Stimulated activated CD4-positive, alpha-beta T cell treated with anti-CD3 and anti-CD28 coated beads, TNF-alpha, amount 100 ng/mL, for 48 hours (primary cell): ENCODE data around the gene ISLR2.

Experiments used
- DNase-seq, 3 donors: peaks; one replicate each; pipeline ENCODE4 v3.0.0-alpha.2; 2020; ENCODE audit warnings: low read depth in 3 of 3

Gene ISLR2

DNA sequence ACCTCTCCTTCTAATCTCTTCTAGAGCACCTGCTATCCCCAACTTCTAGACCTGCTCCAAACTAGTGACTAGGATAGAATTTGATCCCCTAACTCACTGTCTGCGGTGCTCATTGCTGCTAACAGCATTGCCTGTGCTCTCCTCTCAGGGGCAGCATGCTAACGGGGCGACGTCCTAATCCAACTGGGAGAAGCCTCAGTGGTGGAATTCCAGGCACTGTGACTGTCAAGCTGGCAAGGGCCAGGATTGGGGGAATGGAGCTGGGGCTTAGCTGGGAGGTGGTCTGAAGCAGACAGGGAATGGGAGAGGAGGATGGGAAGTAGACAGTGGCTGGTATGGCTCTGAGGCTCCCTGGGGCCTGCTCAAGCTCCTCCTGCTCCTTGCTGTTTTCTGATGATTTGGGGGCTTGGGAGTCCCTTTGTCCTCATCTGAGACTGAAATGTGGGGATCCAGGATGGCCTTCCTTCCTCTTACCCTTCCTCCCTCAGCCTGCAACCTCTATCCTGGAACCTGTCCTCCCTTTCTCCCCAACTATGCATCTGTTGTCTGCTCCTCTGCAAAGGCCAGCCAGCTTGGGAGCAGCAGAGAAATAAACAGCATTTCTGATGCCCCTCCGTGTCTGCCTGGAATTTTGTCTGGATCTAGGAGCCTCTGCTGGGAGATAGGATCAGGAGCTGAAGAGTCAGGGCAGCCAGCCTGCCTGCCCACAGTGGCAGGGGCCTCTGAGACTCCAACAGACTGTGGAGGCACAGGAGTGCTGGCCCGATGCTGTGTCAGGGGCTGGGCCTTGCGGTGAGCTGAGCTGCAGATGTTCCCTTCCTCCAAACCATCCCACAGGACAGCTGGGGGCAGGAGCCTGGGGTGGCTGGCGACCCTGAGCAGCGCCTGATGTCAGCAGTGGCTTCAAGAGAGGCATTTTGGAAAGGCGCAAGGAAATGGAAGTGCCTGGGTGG is 46.2 kb downstream of the ISLR2 start:
- DNase-seq: no peak

DNA sequence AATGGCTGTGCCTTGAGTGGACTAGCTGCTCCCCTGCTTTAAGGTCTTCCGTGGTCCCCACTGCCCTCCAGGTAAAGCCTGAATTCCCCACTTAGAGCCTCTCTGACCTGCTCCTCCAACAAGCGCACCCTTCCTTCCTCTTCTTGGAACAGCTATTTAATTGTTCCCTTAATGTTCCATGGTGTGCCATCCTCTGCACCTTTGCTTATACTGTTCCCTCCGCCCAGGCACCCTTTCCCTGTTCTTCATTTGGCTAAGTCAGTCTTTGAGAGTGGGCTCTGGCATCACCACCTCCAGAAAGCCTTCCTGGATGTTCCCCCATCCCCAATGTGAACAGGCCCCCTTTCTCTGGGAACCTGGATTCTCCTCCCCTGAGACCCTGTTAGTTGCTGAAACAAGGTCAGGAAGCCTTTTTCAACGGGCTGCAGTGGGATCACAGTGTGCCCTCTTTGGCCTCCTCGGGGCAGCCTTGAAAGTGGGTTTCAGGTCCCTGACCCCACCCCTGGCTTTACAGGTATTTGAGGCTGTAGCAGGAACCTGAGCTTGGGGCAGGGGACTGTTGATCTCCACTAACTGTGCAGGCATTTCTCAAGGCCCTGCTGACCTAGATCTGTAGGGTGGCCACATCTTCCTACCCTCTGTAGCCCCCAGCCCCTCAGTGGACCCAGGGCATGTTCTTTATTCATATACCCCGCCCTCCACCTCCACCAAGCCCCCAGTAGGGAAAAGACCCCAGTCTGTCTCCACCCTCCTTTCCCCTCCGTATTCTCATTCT is 48.1 kb downstream of the ISLR2 start:
- DNase-seq: no peak

DNA sequence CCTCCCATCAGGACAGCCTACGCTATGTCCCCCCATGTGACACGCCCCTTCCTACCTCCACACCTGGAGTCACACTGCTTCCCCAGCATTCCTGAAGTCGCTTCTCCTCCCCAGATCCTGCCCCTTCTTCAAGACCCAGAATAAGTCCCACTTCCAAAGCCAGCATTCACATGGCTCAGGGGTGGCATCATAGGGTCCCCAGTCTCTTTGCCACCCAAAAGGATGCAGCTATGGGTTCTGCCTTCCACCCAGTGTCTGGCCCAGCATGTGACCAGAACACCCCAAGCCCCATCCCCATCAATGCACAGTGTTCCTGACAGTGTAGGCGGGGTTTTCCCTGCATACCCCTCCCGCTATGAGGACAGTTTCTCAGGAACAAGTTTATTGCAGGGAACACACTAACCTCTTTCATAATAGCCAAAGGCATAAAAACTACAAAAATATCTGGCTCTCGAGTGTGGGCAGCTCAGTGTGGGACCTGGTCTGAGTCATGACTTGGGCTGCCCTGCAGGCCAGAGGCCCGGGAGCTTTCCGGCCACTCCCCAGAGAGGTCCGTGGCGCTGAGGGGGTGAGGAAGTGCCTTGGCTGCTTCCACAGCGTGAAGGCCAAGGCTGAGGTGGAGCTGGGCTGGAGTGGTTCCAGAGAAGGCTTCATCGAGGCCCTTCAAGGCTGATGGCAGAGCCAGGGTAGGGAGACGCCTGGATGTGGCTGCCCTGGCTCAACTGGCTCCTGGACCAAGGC is 48.9 kb downstream of the ISLR2 start:
- DNase-seq: no peak

DNA sequence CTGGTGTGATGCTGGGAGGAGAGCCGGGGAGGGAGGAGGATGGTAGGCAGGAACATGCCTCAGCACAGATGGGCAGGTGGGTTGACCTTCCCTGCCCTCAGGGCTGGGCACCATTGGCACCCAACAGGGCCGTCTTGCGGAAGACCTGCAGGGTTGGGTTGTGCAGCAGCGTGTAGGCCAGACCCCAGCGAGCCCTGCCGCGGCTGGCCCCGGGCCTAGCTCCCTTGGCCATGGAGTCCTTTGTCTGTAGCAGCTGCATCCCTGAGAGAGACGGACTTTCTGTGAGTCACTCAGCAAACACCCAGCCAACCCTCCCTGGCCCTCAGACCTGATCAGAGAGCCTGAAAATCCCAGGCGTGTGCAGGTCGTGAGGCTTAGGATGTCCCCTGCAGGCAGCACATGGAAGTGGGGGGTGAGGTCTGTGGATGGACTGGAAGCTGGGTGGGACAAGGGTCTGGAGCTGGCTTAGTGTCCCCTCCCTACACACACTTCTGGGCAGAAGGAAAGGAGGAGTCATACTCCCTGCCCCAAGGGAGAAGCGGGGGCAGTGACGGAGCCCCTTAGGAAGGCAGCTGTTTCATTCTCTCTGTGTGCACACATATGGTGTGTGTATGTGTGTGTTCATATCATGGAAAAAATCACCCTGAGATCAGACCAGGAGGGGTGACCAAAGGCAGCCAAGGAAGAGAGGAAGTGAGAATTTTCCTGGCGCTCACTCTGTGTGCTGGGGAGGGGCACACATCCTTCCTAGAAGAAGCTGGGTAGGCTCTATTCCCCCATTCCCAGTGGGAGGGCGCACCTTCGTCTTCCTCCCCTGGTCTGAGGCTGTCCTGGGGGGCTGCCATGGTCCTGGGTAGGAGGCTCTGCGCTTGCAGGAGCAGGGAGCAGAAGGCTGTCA is 49.8 kb downstream of the ISLR2 start:
- DNase-seq: no peak

DNA sequence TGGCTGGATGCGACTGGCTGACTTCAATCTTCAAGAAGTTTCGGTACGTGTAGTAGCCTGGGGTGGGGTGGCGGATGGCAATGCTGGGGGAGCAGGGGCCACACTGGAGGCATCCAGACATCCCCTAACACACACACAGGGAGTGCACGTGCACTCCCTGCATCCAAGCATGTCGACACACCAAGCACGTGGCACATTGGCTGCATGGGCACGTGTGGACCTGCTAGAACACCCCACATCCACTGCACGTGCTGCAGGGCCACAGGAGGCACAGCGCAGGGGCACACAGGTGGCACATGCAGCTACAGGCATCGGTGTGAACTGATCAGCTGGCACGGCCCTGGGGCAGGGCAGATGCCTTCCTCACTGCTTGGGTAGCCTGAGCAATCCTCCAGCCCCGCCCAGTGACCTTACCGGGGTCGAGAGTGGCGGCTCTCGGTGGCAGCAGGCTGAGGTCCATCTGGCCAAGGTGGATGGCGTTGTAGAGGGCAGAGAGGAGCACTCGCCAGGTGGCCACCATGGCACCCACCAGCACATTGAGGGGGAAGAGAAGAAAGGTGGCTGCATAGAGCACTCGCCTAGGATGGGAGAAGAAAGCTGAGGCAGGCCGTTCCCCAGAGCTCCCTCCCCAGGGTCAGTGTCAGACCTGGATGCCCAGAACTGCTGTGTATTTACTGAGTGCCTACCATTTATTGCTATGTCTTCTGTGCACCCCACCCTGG is 50.7 kb downstream of the ISLR2 start:
- no peak for DNase-seq

DNA sequence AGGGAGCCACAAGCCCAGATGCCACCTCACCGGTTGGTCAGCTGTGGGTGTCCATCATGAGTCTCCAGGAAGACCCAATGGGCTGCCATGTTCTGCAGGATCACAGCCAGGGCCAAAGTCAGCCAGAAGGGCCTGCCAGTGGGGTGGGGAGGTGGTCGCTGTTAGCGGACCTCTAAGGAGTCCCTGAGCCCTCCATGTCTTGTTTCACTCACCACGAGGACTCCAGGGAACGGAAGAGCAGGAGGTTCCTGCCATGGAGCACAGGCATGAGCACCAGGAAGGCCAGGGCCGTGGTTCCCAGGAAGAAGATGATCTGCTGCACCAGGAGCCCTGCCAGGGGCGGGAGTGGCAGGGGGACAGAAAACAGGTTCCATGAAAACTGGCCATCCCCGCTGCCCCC is 51.7 kb downstream of the ISLR2 start:
- DNase-seq: no peak

DNA sequence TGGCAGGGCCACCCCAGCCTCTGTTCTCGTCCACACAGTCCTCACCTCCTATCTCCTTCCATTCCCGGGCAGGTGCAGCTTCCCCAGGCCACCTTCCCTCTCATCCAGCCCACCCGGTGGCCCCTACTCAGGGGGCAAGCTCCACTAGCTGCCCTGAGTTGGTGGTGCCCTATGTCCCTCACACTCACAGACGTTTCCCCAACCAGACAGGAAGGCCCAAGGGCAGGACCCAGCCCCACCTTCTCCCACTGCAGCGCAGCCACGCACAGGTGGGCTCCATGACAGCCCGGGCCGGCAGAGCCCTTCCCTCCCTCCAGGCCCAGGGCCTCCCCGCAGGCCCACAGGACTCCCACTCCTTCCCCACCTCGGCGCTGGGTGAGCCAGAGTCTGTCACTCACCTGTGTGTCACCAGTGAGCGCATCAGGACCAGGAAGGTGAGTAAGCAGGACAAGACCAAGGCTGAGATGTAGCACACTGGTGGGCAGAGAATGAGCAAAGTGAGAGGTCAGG is 54.3 kb downstream of the ISLR2 start:
- DNase-seq: peak in 1 of 3 donors; percentile 13

DNA sequence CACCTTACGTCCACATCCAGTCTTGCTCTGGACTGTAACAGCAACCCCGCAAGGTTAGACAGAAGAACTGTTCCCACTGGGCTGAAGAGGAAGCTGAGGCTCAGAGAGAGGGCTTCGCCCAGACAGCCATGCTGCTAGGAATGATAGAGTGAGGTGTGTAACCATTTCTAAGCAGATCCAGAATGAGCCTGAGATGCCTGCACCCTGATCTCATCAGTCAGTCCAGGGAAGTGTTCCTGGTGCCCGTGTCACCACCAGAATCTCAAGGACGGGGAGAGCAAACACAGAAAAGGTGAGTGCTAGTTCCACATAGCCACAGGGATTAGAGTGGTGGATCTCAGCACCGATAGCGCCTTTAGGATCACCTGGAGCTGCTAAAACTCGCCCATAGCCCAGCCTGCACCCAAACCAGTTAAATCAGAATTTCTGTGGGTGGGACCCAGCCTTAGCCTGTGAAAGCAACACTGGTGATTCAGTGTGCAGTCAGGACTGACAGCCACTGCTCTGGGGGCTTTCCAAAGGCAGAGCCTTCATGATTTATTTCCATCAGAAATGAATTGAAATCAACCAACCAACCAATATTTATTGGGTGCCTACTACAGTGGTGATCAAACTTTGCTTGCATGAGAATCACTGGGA is 55.4 kb downstream of the ISLR2 start:
- DNase-seq: no peak
